Measurements from ENCODE around the gene AGAP2. TPM values are rescaled to one million over a fixed set of nuclear protein-coding genes. Genes with fewer than 3 reads are reported as not detected.
"Not testable (repeated sequence)": the region's sequence is repeated elsewhere in the genome, so short reads cannot be mapped to it uniquely, and the experiment has no call there.

The AGAP2 gene
- total RNA-seq, 1 donor: 7.6 TPM

GRCh38 chr12:57717846-57718640 is 20.5 kb downstream of the AGAP2 start:
- H3K27me3 ChIP-seq (ENCODE audit: insufficient read depth, low read length): no peaks in the 10 kb centered on the region
- peaks cover 4% of the 10 kb centered on the region for H3K4me1 ChIP-seq (ENCODE audit: insufficient read depth, low read length)
- no peak overlapping the region for H3K4me3 ChIP-seq (ENCODE audit: low read length)
- H3K9me3 ChIP-seq (ENCODE audit: low read depth, low read length): no peaks in the 10 kb centered on the region

GRCh38 chr12:57717131-57717530 is 21.4 kb downstream of the AGAP2 start:
- no peaks in the 10 kb centered on the region for H3K9me3 ChIP-seq (ENCODE audit: low read depth, low read length)
- peaks cover 4% of the 10 kb centered on the region for H3K4me1 ChIP-seq (ENCODE audit: insufficient read depth, low read length)
- H3K4me3 ChIP-seq (ENCODE audit: low read length): no peak overlapping the region
- no peaks in the 10 kb centered on the region for H3K27me3 ChIP-seq (ENCODE audit: insufficient read depth, low read length)

GRCh38 chr12:57716305-57716704 is 22.2 kb downstream of the AGAP2 start:
- Histone ChIP-seq H3K9me3 (ENCODE audit: low read depth, low read length) (no peaks in the 10 kb centered on the region), H3K4me1 (ENCODE audit: insufficient read depth, low read length) (peaks cover 4% of the 10 kb centered on the region), H3K27me3 (ENCODE audit: insufficient read depth, low read length) (no peaks in the 10 kb centered on the region), H3K4me3 (ENCODE audit: low read length) (no peak overlapping the region)

GRCh38 chr12:57715786-57716185 is 22.8 kb downstream of the AGAP2 start:
- no peaks in the 10 kb centered on the region for H3K9me3 ChIP-seq (ENCODE audit: low read depth, low read length)
- peaks cover 4% of the 10 kb centered on the region for H3K4me1 ChIP-seq (ENCODE audit: insufficient read depth, low read length)
- no peaks in the 10 kb centered on the region for H3K27me3 ChIP-seq (ENCODE audit: insufficient read depth, low read length)
- no peak overlapping the region for H3K4me3 ChIP-seq (ENCODE audit: low read length)

GRCh38 chr12:57715036-57715748 is 23.4 kb downstream of the AGAP2 start:
- H3K9me3 ChIP-seq (ENCODE audit: low read depth, low read length); H3K27me3 ChIP-seq (ENCODE audit: insufficient read depth, low read length); H3K4me3 ChIP-seq (ENCODE audit: low read length); H3K4me1 ChIP-seq (ENCODE audit: insufficient read depth, low read length): not testable (repeated sequence)

GRCh38 chr12:57713209-57713608 is 25.3 kb downstream of the AGAP2 start:
- peaks cover 4% of the 10 kb centered on the region for H3K4me1 ChIP-seq (ENCODE audit: insufficient read depth, low read length)
- no peaks in the 10 kb centered on the region for H3K9me3 ChIP-seq (ENCODE audit: low read depth, low read length)
- no peaks in the 10 kb centered on the region for H3K27me3 ChIP-seq (ENCODE audit: insufficient read depth, low read length)
- H3K4me3 ChIP-seq (ENCODE audit: low read length): no peak overlapping the region

- no peak overlapping the region for H3K4me3 ChIP-seq (ENCODE audit: low read length)
- no peaks in the 10 kb centered on the region for H3K27me3 ChIP-seq (ENCODE audit: insufficient read depth, low read length)
- H3K4me1 ChIP-seq (ENCODE audit: insufficient read depth, low read length): peaks cover 4% of the 10 kb centered on the region
- no peaks in the 10 kb centered on the region for H3K9me3 ChIP-seq (ENCODE audit: low read depth, low read length)
These were observed 25.8 kb downstream of the AGAP2 start for GRCh38 chr12:57712701-57713100.

GRCh38 chr12:57708296-57708695 is 30.2 kb downstream of the AGAP2 start:
- H3K9me3 ChIP-seq (ENCODE audit: low read depth, low read length): peaks cover 11% of the 10 kb centered on the region
- no peaks in the 10 kb centered on the region for H3K4me1 ChIP-seq (ENCODE audit: insufficient read depth, low read length)
- H3K4me3 ChIP-seq (ENCODE audit: low read length): no peak overlapping the region
- H3K27me3 ChIP-seq (ENCODE audit: insufficient read depth, low read length): no peaks in the 10 kb centered on the region

GRCh38 chr12:57707250-57707649 is 31.3 kb downstream of the AGAP2 start:
- Histone ChIP-seq H3K27me3 (ENCODE audit: insufficient read depth, low read length) (no peaks in the 10 kb centered on the region), H3K4me1 (ENCODE audit: insufficient read depth, low read length) (no peaks in the 10 kb centered on the region), H3K9me3 (ENCODE audit: low read depth, low read length) (peaks cover 13% of the 10 kb centered on the region), H3K4me3 (ENCODE audit: low read length) (no peak overlapping the region)

GRCh38 chr12:57700317-57700716 is 38.2 kb downstream of the AGAP2 start:
- Histone ChIP-seq H3K4me3 (ENCODE audit: low read length) (no peak overlapping the region), H3K4me1 (ENCODE audit: insufficient read depth, low read length) (peaks cover 9% of the 10 kb centered on the region), H3K27me3 (ENCODE audit: insufficient read depth, low read length) (no peaks in the 10 kb centered on the region), H3K9me3 (ENCODE audit: low read depth, low read length) (peaks cover 13% of the 10 kb centered on the region)

- H3K4me3 ChIP-seq (ENCODE audit: low read length): no peak overlapping the region
- peaks cover 3% of the 10 kb centered on the region for H3K9me3 ChIP-seq (ENCODE audit: low read depth, low read length)
- H3K27me3 ChIP-seq (ENCODE audit: insufficient read depth, low read length): no peaks in the 10 kb centered on the region
- H3K4me1 ChIP-seq (ENCODE audit: insufficient read depth, low read length): peaks cover 20% of the 10 kb centered on the region
These were observed 40.1 kb downstream of the AGAP2 start for GRCh38 chr12:57698414-57698813.

GRCh38 chr12:57697076-57697475 is 41.5 kb downstream of the AGAP2 start:
- Histone ChIP-seq H3K27me3 (ENCODE audit: insufficient read depth, low read length) (no peaks in the 10 kb centered on the region), H3K4me1 (ENCODE audit: insufficient read depth, low read length) (peaks cover 23% of the 10 kb centered on the region), H3K4me3 (ENCODE audit: low read length) (no peak overlapping the region), H3K9me3 (ENCODE audit: low read depth, low read length) (no peaks in the 10 kb centered on the region)

GRCh38 chr12:57695770-57696432 is 42.6 kb downstream of the AGAP2 start:
- Histone ChIP-seq H3K9me3 (ENCODE audit: low read depth, low read length) (no peaks in the 10 kb centered on the region), H3K27me3 (ENCODE audit: insufficient read depth, low read length) (no peaks in the 10 kb centered on the region), H3K4me3 (ENCODE audit: low read length) (no peak overlapping the region), H3K4me1 (ENCODE audit: insufficient read depth, low read length) (peaks cover 23% of the 10 kb centered on the region)

- Histone ChIP-seq H3K9me3 (ENCODE audit: low read depth, low read length) (no peaks in the 10 kb centered on the region), H3K4me1 (ENCODE audit: insufficient read depth, low read length) (peaks cover 17% of the 10 kb centered on the region), H3K27me3 (ENCODE audit: insufficient read depth, low read length) (peaks cover 5% of the 10 kb centered on the region), H3K4me3 (ENCODE audit: low read length) (peak overlapping the region; percentile 97)
These were observed 44.0 kb downstream of the AGAP2 start for GRCh38 chr12:57694459-57695019.
